GM12878 (cell line): ENCODE measurements around the gene CLNS1A. TPM values are rescaled to one million over a fixed set of nuclear protein-coding genes. Genes with fewer than 3 reads are reported as not detected.

Experiments
- ATAC-seq: fragments of 200-7000 bp; cut with Tn5 transposase; 3 replicates; pipeline ENCODE4 v1.9.1; 2020; ENCODE audit warnings: mild to moderate bottlenecking, moderate library complexity
- BruUV-seq: library from RNA; stranded (reverse); fragments of 400-500 nt; replicated peaks from 2 replicates; lab custom pipeline; 2021; lab: Mats Ljungman, UMichigan
- CTCF ChIA-PET: fragments of 300-600 bp; sonication (Branson Sonifier 250); formaldehyde crosslinking; extraction: SDS; loops from one replicate; lab custom pipeline; 2021; ENCODE audit warnings: inconsistent platforms; lab: Yijun Ruan, JAX
- POLR2A ChIA-PET: fragments of 350-600 bp; formaldehyde crosslinking; extraction: SDS; loops from one replicate; lab custom pipeline; 2021; ENCODE audit warnings: inconsistent platforms; lab: Charles Lee
- RAD21 ChIA-PET: fragments of 300-600 bp; sonication (Branson Sonifier 250); formaldehyde crosslinking; loops from one replicate; lab custom pipeline; 2023; ENCODE audit warnings: antibody characterized with exemption; ENCODE audit not compliant: unreplicated experiment; lab: Charles Lee
- SMC1A ChIA-PET: fragments of 300-600 bp; sonication (Branson Sonifier 250); formaldehyde crosslinking; loops from one replicate; lab custom pipeline; 2023; ENCODE audit not compliant: unreplicated experiment, uncharacterized antibody; lab: Charles Lee
- DNase-seq: peaks from one replicate; pipeline ENCODE4 v3.0.0-alpha.2; 2011; ENCODE audit warnings: low read depth, low spot score
- FAIRE-seq: peaks from 3 replicates; lab custom pipeline; 2011; peaks lifted over from hg19 to GRCh38; lab: Jason Lieb, UNC
- H2AFZ ChIP-seq: 2 replicates; pipeline ENCODE4 v1.6.0; 2011; ENCODE audit warnings: low read depth, low read length, control low read depth; ENCODE audit not compliant: control insufficient read depth
- H3K27ac ChIP-seq: 2 replicates; pipeline ENCODE4 v1.5.1; 2011; ENCODE audit warnings: control low read depth; ENCODE audit not compliant: control insufficient read depth, insufficient read depth
- H3K27me3 ChIP-seq, 2 experiments: replicated peaks in 1 of 2; 2 replicates each; pipeline versions ENCODE4 v1.6.0 to v1.6.1; 2011; ENCODE audit warnings: low read length in 1 of 2; ENCODE audit not compliant: control insufficient read depth in 2 of 2, insufficient read depth in 2 of 2
- H3K36me3 ChIP-seq, 2 experiments: 2 replicates each; pipeline ENCODE4 v1.5.1; 2011; ENCODE audit warnings: low read length in 1 of 2; ENCODE audit not compliant: control insufficient read depth in 2 of 2, insufficient read depth in 2 of 2
- H3K4me1 ChIP-seq: 2 replicates; pipeline ENCODE4 v1.6.1; 2011; ENCODE audit warnings: mild to moderate bottlenecking, low read length, moderate library complexity, mixed read lengths; ENCODE audit not compliant: control insufficient read depth, insufficient read depth
- H3K4me2 ChIP-seq: 2 replicates; pipeline ENCODE4 v1.6.0; 2011; ENCODE audit warnings: control low read depth; ENCODE audit not compliant: control insufficient read depth, insufficient read depth
- H3K4me3 ChIP-seq: fragments of 200-600 bp; sonication (generic); 2 replicates; pipeline ENCODE4 v1.5.1; 2016
- H3K79me2 ChIP-seq: 2 replicates; pipeline ENCODE4 v1.6.0; 2011; ENCODE audit warnings: low read length; ENCODE audit not compliant: control insufficient read depth, insufficient read depth
- H3K9ac ChIP-seq: 2 replicates; pipeline ENCODE4 v1.8.0; 2011; ENCODE audit warnings: low read length, control low read depth, mixed read lengths; ENCODE audit not compliant: control insufficient read depth, insufficient read depth
- H3K9me3 ChIP-seq: replicated peaks from 3 replicates; pipeline ENCODE4 v1.5.1; 2011; ENCODE audit warnings: mild to moderate bottlenecking, low read length; ENCODE audit not compliant: control insufficient read depth, insufficient read depth
- H4K20me1 ChIP-seq: 2 replicates; pipeline ENCODE4 v1.6.0; 2011; ENCODE audit not compliant: control insufficient read depth, insufficient read depth
- CEBPB ChIP-seq, 2 experiments: fragments of 150-350 bp in 1 of 2; IDR thresholded peaks; 2 replicates each; pipeline ENCODE4 v1.6.1; 2012 to 2014; ENCODE audit warnings: low read depth in 2 of 2, low read length in 2 of 2, borderline replicate concordance in 1 of 2, inconsistent platforms in 1 of 2
- IRF4 ChIP-seq: IDR thresholded peaks from 2 replicates; pipeline ENCODE4 v1.6.1; 2011; ENCODE audit warnings: low read depth, low read length
- RAD21 ChIP-seq: IDR thresholded peaks from 2 replicates; pipeline ENCODE4 v1.6.1; 2011; ENCODE audit warnings: mild to moderate bottlenecking, low read depth, low read length, moderate library complexity; ENCODE audit not compliant: insufficient read depth
- SMC3 ChIP-seq: IDR thresholded peaks from 2 replicates; pipeline ENCODE4 v1.6.1; 2011; ENCODE audit warnings: low read length, improper control_type of control experiment, borderline replicate concordance
- ZSCAN29 ChIP-seq: fragments of 450-650 bp; IDR thresholded peaks from 2 replicates; pipeline ENCODE4 v1.6.1; 2017; ENCODE audit warnings: mild to moderate bottlenecking, moderate library complexity
- whole genome bisulfite sequencing: methylation state at CpG from one replicate; pipeline ENCODE4 v1.1.6; 2016; ENCODE audit warnings: low lambda C conversion rate; ENCODE audit not compliant: insufficient replicate concordance, insufficient coverage; ENCODE audit errors: missing lambda C conversion rate; 5-methylcytosine and 5-hydroxymethylcytosine counted together
- in situ Hi-C: fragments of 300-500 bp; cut with MboI; formaldehyde crosslinking; loops from 9 replicates; pipeline ENCODE4 v1.14.3; 2018; ENCODE audit warnings: mixed read lengths
- intact Hi-C: fragments of 100-400 bp; cut with micrococcal nuclease; formaldehyde crosslinking; loops from one replicate; pipeline ENCODE4 v1.14.2; 2022; ENCODE audit not compliant: unreplicated experiment
- polyA plus RNA-seq, 11 experiments: library from polyadenylated mRNA; depleted of rRNA in 4 of 11; unstranded in 6 of 11; stranded (reverse) in 5 of 11; fragments of >200 nt; fragmentation: Nextera tagmentation in 4 of 11; fragmentation: Illumina TruSeq in 1 of 11; extraction: Ambion mirVana in 4 of 11; extraction: Trizol in 1 of 11; gene quantifications; 1 replicate in 1 of 11; 2 replicates in 10 of 11; pipeline versions ENCODE4 v1.2.1 to v1.2.3, GENCODE V29; 2011 to 2016; ENCODE audit warnings: inconsistent platforms in 2 of 11, missing spikeins in 2 of 11, low read depth in 1 of 11
- total RNA-seq, 4 experiments: library from RNA; depleted of rRNA in 3 of 4; stranded (reverse); fragments of >200 nt in 3 of 4; fragmentation: Illumina TruSeq in 1 of 4; extraction: Trizol in 1 of 4; gene quantifications; 2 replicates each; pipeline versions ENCODE4 v1.2.1 to v1.2.3, GENCODE V29; 2013 to 2021
- TF ChIP-seq, protein P1 (sequence below), 3 experiments: IDR thresholded peaks in 2 of 3; conservative IDR thresholded peaks in 1 of 3; 2 replicates each; pipeline ENCODE4 v1.5.1; 2011; ENCODE audit warnings: low read depth in 3 of 3, low read length in 3 of 3, mild to moderate bottlenecking in 3 of 3, control low read depth in 2 of 3, moderate library complexity in 2 of 3, inconsistent platforms in 1 of 3, mixed read lengths in 1 of 3; ENCODE audit not compliant: control insufficient read depth in 2 of 3, insufficient read depth in 1 of 3; ENCODE audit errors: extremely low read depth in 1 of 3

Gene CLNS1A
- total and polyA plus RNA-seq, 10 of the 15 experiments (the other 5 are each of a cell fraction or from before 2014, with no cell fraction given) = 74.1 to 247 (median 167) TPM

DNA sequence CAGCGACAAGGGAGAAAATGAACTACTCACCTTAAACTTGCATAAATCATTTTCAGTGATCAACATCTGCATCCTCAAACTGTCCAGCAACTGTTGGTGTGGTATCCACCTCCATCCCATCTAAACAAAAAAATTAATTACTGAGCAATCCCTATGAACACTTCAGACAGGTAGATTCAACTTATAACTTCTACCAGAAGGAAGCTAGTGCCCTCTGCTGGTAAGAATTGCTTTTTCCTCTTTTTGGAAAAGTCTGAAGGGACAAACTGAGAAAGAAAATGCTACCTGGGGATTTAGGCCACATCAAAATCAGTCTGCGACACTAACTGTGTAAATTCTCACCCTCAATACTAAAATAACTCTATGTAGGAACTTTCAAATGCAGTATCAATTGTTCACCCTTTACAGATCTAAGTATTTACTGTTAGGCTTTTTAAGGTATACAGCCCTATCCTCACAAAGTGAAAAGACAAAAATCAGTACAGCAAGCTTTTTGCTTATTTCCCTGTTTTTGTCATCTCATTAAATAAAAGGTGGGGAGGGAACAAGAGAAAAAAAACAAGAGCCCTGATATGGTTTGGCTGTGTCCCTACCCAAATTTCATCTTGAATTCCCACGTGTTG is 17.9 kb downstream of the CLNS1A start:
- FAIRE-seq = peak; percentile 79
- DNase-seq = peak; percentile 28
- in situ Hi-C loops = no loop called here
- BruUV-seq = no TSS peak
- Histone ChIP-seq H3K4me3 (no peak overlapping the region), H3K27ac (no peak overlapping the region), H3K79me2 (no peaks in the 10 kb centered on the region), H3K4me1 (no peaks in the 10 kb centered on the region), H3K9me3 (no peaks in the 10 kb centered on the region), H3K36me3 (peaks cover 0 to 25% of the 10 kb centered on the region in 2 experiments; a peak in 3 of 4 replicates)
- SMC1A ChIA-PET = interaction anchor here (0.5 to 2.7 kb wide), 14 partner anchors 10 to 493 kb away, joined by 3 to 13 read pairs (median 4); partner anchors contain the start of gene AQP11
- peak; percentile 66 for ATAC-seq
- TF ChIP-seq, protein P1, sequence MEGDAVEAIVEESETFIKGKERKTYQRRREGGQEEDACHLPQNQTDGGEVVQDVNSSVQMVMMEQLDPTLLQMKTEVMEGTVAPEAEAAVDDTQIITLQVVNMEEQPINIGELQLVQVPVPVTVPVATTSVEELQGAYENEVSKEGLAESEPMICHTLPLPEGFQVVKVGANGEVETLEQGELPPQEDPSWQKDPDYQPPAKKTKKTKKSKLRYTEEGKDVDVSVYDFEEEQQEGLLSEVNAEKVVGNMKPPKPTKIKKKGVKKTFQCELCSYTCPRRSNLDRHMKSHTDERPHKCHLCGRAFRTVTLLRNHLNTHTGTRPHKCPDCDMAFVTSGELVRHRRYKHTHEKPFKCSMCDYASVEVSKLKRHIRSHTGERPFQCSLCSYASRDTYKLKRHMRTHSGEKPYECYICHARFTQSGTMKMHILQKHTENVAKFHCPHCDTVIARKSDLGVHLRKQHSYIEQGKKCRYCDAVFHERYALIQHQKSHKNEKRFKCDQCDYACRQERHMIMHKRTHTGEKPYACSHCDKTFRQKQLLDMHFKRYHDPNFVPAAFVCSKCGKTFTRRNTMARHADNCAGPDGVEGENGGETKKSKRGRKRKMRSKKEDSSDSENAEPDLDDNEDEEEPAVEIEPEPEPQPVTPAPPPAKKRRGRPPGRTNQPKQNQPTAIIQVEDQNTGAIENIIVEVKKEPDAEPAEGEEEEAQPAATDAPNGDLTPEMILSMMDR (IDR thresholded peaks at IDR 0.05 in 2 of 3, conservative IDR thresholded peaks at IDR 0.05 in 1 of 3; ENCODE audit: control insufficient read depth in 2 of 3, extremely low read depth in 1 of 3, insufficient read depth in 1 of 3, low read depth in 3 of 3, low read length in 3 of 3) = peak; percentile 66 to 77 (median 67); a peak in 5 of 6 replicates
- TF ChIP-seq RAD21 = peak; percentile 76
- TF ChIP-seq IRF4 = no peak
- no peak for TF ChIP-seq ZSCAN29
- peak; percentile 52; the same call in 1 of the 2 replicates for TF ChIP-seq SMC3
- no peak for TF ChIP-seq CEBPB (IDR thresholded peaks at IDR 0.05; ENCODE audit: borderline replicate concordance in 1 of 2, low read depth in 2 of 2, low read length in 2 of 2)
- TF ChIP-seq, all 136 proteins: peak for 3
- intact Hi-C loops = loop anchor here (1.0 to 10.0 kb wide), 4 partner anchors 145 to 492 kb away; partner anchors contain the start of gene PAK1
- ChIA-PET POLR2A (interaction anchor here (0.6 kb wide), 1 partner anchor 257 kb away, joined by 3 read pairs; no protein-coding TSS in a partner anchor), RAD21 (interaction anchor here (1.3 to 1.5 kb wide), 2 partner anchors 424 to 572 kb away, joined by 5 to 9 read pairs; no protein-coding TSS in a partner anchor), CTCF (interaction anchor here (0.6 to 3.1 kb wide), 27 partner anchors 9 to 945 kb away, joined by 3 to 22 read pairs (median 4); partner anchors contain the start of gene MYO7A)
- Histone ChIP-seq H2AFZ (no peak overlapping the region), H3K27me3 (no peaks in the 10 kb centered on the region), H3K4me2 (no peak overlapping the region), H3K9ac (no peak overlapping the region), H4K20me1 (no peaks in the 10 kb centered on the region)
- WGBS = 63% methylated on average over 3 of the region's 3 CpGs
